ENCODE measurements around the gene FRMD4B.

DNA sequence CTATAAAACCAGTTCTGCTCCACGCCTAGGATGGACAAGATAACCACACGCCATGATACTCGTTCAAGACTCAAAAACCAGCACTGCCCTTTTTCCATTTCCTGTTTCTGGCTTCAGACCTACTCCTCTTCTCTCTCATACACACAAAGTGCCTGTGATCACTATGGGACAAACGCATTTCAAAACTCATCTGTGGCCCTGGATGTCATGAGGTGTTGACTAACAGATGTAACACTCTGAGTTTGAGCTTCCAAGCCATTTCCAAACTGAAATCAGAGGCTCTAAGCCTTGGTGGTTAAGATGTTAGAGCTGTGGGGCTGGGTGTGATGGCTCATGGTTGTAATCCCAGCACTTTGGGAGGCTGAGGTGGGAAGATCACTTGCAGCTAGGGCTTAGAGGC lies 207.8 kb downstream of the FRMD4B start:
- TF ChIP-seq CTCF (IDR thresholded peaks at IDR 0.05) (no peak), POLR2A (IDR thresholded peaks at IDR 0.05) (no peak), POLR2AphosphoS5 (IDR thresholded peaks at IDR 0.05) (no peak)
